IMR-90 (cell line): Measurements from ENCODE around the gene OR7E24. TPM values are rescaled to one million over a fixed set of nuclear protein-coding genes. Genes with fewer than 3 reads are reported as not detected.

Experiments
- ATAC-seq: fragments of 200-7000 bp; cut with Tn5 transposase; 2 replicates; pipeline ENCODE4 v1.9.1; 2020; ENCODE audit warnings: low read depth, mild to moderate bottlenecking, moderate library complexity
- BruUV-seq: library from RNA; stranded (reverse); fragments of 400-500 nt; replicated peaks from 2 replicates; lab custom pipeline; 2021; lab: Mats Ljungman, UMichigan
- CTCF ChIA-PET: fragments of 300-600 bp; formaldehyde crosslinking; extraction: SDS; loops from one replicate; lab custom pipeline; 2021; ENCODE audit warnings: antibody characterized with exemption; lab: Yijun Ruan, JAX
- POLR2A ChIA-PET: fragments of 300-600 bp; sonication (Branson Sonifier 250); formaldehyde crosslinking; loops from one replicate; lab custom pipeline; 2022; ENCODE audit warnings: antibody characterized with exemption; ENCODE audit not compliant: unreplicated experiment; lab: Charles Lee
- DNase-seq: peaks from one replicate; pipeline ENCODE4 v3.0.0; 2013
- H2AFZ ChIP-seq: replicated peaks from 2 replicates; pipeline ENCODE3; 2013; ENCODE audit warnings: low read length, mild to moderate bottlenecking; ENCODE audit not compliant: poor library complexity
- H2AK5ac ChIP-seq: 2 replicates; pipeline ENCODE4 v1.6.1; 2013; ENCODE audit warnings: low read depth, low read length, inconsistent platforms
- H2AK9ac ChIP-seq: replicated peaks from 2 replicates; pipeline ENCODE3; 2013; ENCODE audit warnings: mild to moderate bottlenecking, low read depth, low read length, moderate library complexity; ENCODE audit not compliant: poor library complexity
- H2BK120ac ChIP-seq: 2 replicates; pipeline ENCODE4 v1.6.1; 2013; ENCODE audit warnings: low read depth, low read length, inconsistent platforms
- H2BK15ac ChIP-seq: 3 replicates; pipeline ENCODE4 v1.6.1; 2013; ENCODE audit warnings: low read depth, low read length, inconsistent platforms
- H2BK20ac ChIP-seq: 2 replicates; pipeline ENCODE4 v1.6.1; 2013; ENCODE audit warnings: low read depth, mild to moderate bottlenecking, inconsistent platforms, low read length, moderate library complexity
- H2BK5ac ChIP-seq: 2 replicates; pipeline ENCODE4 v1.6.1; 2013; ENCODE audit warnings: mild to moderate bottlenecking, low read depth, low read length, inconsistent platforms; ENCODE audit not compliant: poor library complexity, severe bottlenecking
- H3K14ac ChIP-seq: replicated peaks from 2 replicates; pipeline ENCODE4 v1.6.1; 2013; ENCODE audit warnings: low read depth, low read length, inconsistent platforms
- H3K18ac ChIP-seq: 2 replicates; pipeline ENCODE4 v1.6.1; 2013; ENCODE audit warnings: low read depth, low read length, control low read depth
- H3K23ac ChIP-seq: 2 replicates; pipeline ENCODE4 v1.6.1; 2013; ENCODE audit warnings: low read depth, low read length, inconsistent platforms
- H3K27ac ChIP-seq: 2 replicates; pipeline ENCODE4 v1.5.1; 2013; ENCODE audit warnings: mild to moderate bottlenecking, control low read depth, low read length; ENCODE audit not compliant: insufficient read depth
- H3K27me3 ChIP-seq: 2 replicates; pipeline ENCODE4 v1.6.1; 2013; ENCODE audit warnings: low read length; ENCODE audit not compliant: control insufficient read depth, insufficient read depth
- H3K36me3 ChIP-seq: 2 replicates; pipeline ENCODE4 v1.6.1; 2013; ENCODE audit warnings: low read length, mixed read lengths; ENCODE audit not compliant: control insufficient read depth, insufficient read depth
- H3K4ac ChIP-seq: 2 replicates; pipeline ENCODE4 v1.6.1; 2013; ENCODE audit warnings: low read depth, low read length, inconsistent platforms
- H3K4me1 ChIP-seq: 2 replicates; pipeline ENCODE4 v1.6.1; 2013; ENCODE audit warnings: low read length, mixed read lengths; ENCODE audit not compliant: control insufficient read depth, insufficient read depth
- H3K4me2 ChIP-seq: 2 replicates; pipeline ENCODE4 v1.6.1; 2013; ENCODE audit warnings: low read depth, mild to moderate bottlenecking, control low read depth, low read length, moderate library complexity
- H3K4me3 ChIP-seq: 2 replicates; pipeline ENCODE4 v1.5.1; 2013; ENCODE audit warnings: low read depth, mild to moderate bottlenecking, control low read depth, low read length, moderate library complexity; ENCODE audit not compliant: insufficient read depth
- H3K56ac ChIP-seq: 2 replicates; pipeline ENCODE4 v1.6.1; 2013; ENCODE audit warnings: low read length, inconsistent platforms; ENCODE audit not compliant: insufficient read depth; ENCODE audit errors: extremely low read depth
- H3K79me1 ChIP-seq, 2 experiments: 2 replicates each; pipeline ENCODE4 v1.6.1; 2013; ENCODE audit warnings: low read length in 2 of 2, inconsistent platforms in 1 of 2, low read depth in 1 of 2
- H3K9ac ChIP-seq: 2 replicates; pipeline ENCODE4 v1.6.1; 2013; ENCODE audit warnings: low read depth, low read length, control low read depth
- H3K9me1 ChIP-seq: 2 replicates; pipeline ENCODE4 v1.6.1; 2013; ENCODE audit warnings: low read length, inconsistent platforms; ENCODE audit not compliant: insufficient read depth
- H3K9me3 ChIP-seq: 2 replicates; pipeline ENCODE4 v1.6.1; 2013; ENCODE audit warnings: low read length; ENCODE audit not compliant: control insufficient read depth, insufficient read depth
- H4K20me1 ChIP-seq: 2 replicates; pipeline ENCODE4 v1.6.1; 2013; ENCODE audit warnings: low read length, inconsistent platforms; ENCODE audit not compliant: insufficient read depth
- H4K5ac ChIP-seq: 2 replicates; pipeline ENCODE4 v1.6.1; 2013; ENCODE audit warnings: mild to moderate bottlenecking, low read depth, low read length, control low read depth
- H4K8ac ChIP-seq, 2 experiments: 2 replicates each; pipeline ENCODE4 v1.6.1; 2013; ENCODE audit warnings: low read depth in 2 of 2, low read length in 2 of 2, control low read depth in 1 of 2, inconsistent platforms in 1 of 2
- H4K91ac ChIP-seq: 2 replicates; pipeline ENCODE4 v1.6.1; 2013; ENCODE audit warnings: low read depth, low read length, inconsistent platforms; ENCODE audit not compliant: insufficient read depth
- BHLHE40 ChIP-seq: fragments of 150-350 bp; IDR thresholded peaks from 2 replicates; pipeline ENCODE4 v1.6.1; 2016; ENCODE audit warnings: mild to moderate bottlenecking, low read depth, low read length
- CEBPB ChIP-seq: IDR thresholded peaks from 2 replicates; pipeline ENCODE4 v1.6.1; 2012; ENCODE audit warnings: low read depth, low read length, improper control_type of control experiment
- CHD1 ChIP-seq: IDR thresholded peaks from 2 replicates; pipeline ENCODE4 v1.6.1; 2012; ENCODE audit warnings: low read depth, low read length, improper control_type of control experiment
- CTCF ChIP-seq: conservative IDR thresholded peaks from 2 replicates; pipeline ENCODE4 v1.5.1; 2012; ENCODE audit warnings: mild to moderate bottlenecking, low read depth, low read length, improper control_type of control experiment
- FOS ChIP-seq: fragments of 150-350 bp; IDR thresholded peaks from 2 replicates; pipeline ENCODE4 v1.6.1; 2016; ENCODE audit warnings: low read depth, low read length
- MAFK ChIP-seq: IDR thresholded peaks from 2 replicates; pipeline ENCODE4 v1.6.1; 2012; ENCODE audit warnings: low read depth, low read length, improper control_type of control experiment
- MAZ ChIP-seq: IDR thresholded peaks from 2 replicates; pipeline ENCODE4 v1.6.1; 2012; ENCODE audit warnings: low read depth, mild to moderate bottlenecking, low read length, improper control_type of control experiment, moderate library complexity, borderline replicate concordance
- MXI1 ChIP-seq: IDR thresholded peaks from 2 replicates; pipeline ENCODE4 v1.6.1; 2012; ENCODE audit warnings: low read depth, mild to moderate bottlenecking, low read length, moderate library complexity, borderline replicate concordance
- NFE2L2 ChIP-seq: fragments of 150-350 bp; IDR thresholded peaks from 2 replicates; pipeline ENCODE4 v1.6.1; 2016; ENCODE audit warnings: low read depth, mild to moderate bottlenecking, low read length
- POLR2A ChIP-seq: IDR thresholded peaks from 2 replicates; pipeline ENCODE4 v1.6.1; 2012; ENCODE audit warnings: mild to moderate bottlenecking, low read depth, low read length
- RAD21 ChIP-seq: IDR thresholded peaks from 2 replicates; pipeline ENCODE4 v1.6.1; 2012; ENCODE audit warnings: low read length, improper control_type of control experiment
- RCOR1 ChIP-seq: IDR thresholded peaks from 2 replicates; pipeline ENCODE4 v1.6.1; 2012; ENCODE audit warnings: mild to moderate bottlenecking, low read length, improper control_type of control experiment; ENCODE audit not compliant: insufficient replicate concordance
- RFX5 ChIP-seq: IDR thresholded peaks from 2 replicates; pipeline ENCODE4 v1.8.0; 2012; ENCODE audit warnings: low read depth, mild to moderate bottlenecking, low read length, moderate library complexity
- SMC3 ChIP-seq: fragments of 150-350 bp; IDR thresholded peaks from 2 replicates; pipeline ENCODE4 v1.6.1; 2016; ENCODE audit warnings: low read depth, mild to moderate bottlenecking, antibody characterized with exemption, low read length, moderate library complexity
- USF2 ChIP-seq: fragments of 150-350 bp; IDR thresholded peaks from 2 replicates; pipeline ENCODE4 v1.6.1; 2017; ENCODE audit warnings: mild to moderate bottlenecking, antibody characterized with exemption, low read length, low read depth
- WGBS, 2 experiments: methylation state at CpG; one replicate each; pipeline versions ENCODE4 v1.1.5 to v1.1.7; 2013; ENCODE audit warnings: missing lambda C conversion rate in 2 of 2; ENCODE audit not compliant: insufficient read length in 1 of 2; ENCODE audit errors: extremely low coverage in 2 of 2; 5-methylcytosine and 5-hydroxymethylcytosine counted together
- dilution Hi-C: fragments of 300-500 bp; cut with HindIII; formaldehyde crosslinking; loops from one replicate; pipeline ENCODE4 v1.14.3; 2018; ENCODE audit warnings: low sequenced_read_pairs; ENCODE audit not compliant: unreplicated experiment
- in situ Hi-C: fragments of 300-500 bp; cut with MboI; formaldehyde crosslinking; loops from 3 replicates; pipeline ENCODE4 v1.14.3; 2019; ENCODE audit warnings: low sequenced_read_pairs, inconsistent platforms, mixed read lengths
- intact Hi-C: fragments of 100-400 bp; cut with micrococcal nuclease; formaldehyde crosslinking; loops from 2 replicates; pipeline ENCODE4 v1.10.0; 2022
- polyA plus RNA-seq, 3 experiments: library from polyadenylated mRNA; depleted of rRNA; stranded (reverse); fragments of >200 nt; gene quantifications; 2 replicates each; pipeline ENCODE4 v1.2.3, GENCODE V29; 2012; ENCODE audit warnings: low replicate concordance in 1 of 3
- total RNA-seq: library from RNA; depleted of rRNA; stranded (reverse); fragments of >200 nt; gene quantifications from 2 replicates; pipeline ENCODE4 v1.2.3, GENCODE V29; 2012
- TF ChIP-seq, protein P1 (sequence below): fragments of 150-350 bp; IDR thresholded peaks from 2 replicates; pipeline ENCODE4 v1.6.1; 2016; ENCODE audit warnings: low read depth, mild to moderate bottlenecking, low read length, moderate library complexity, borderline replicate concordance

Gene OR7E24
- total and polyA plus RNA-seq, 2 of the 4 experiments (the other 2 are of a cell fraction), result not detected

- H2BK20ac ChIP-seq, result no peak overlapping the region
- no peak overlapping the region for H2AK9ac ChIP-seq
- no peaks in the 10 kb centered on the region for H3K27me3 ChIP-seq
- no peaks in the 10 kb centered on the region for H4K20me1 ChIP-seq
- TF ChIP-seq MXI1 (no peak), BHLHE40 (no peak), MAZ (no peak), RCOR1 (no peak), POLR2A (no peak), RAD21 (no peak), SMC3 (no peak), CTCF (no peak), USF2 (no peak), RFX5 (no peak), CHD1 (no peak), CEBPB (no peak), FOS (no peak), MAFK (no peak), NFE2L2 (no peak)
- TF ChIP-seq, protein P1, sequence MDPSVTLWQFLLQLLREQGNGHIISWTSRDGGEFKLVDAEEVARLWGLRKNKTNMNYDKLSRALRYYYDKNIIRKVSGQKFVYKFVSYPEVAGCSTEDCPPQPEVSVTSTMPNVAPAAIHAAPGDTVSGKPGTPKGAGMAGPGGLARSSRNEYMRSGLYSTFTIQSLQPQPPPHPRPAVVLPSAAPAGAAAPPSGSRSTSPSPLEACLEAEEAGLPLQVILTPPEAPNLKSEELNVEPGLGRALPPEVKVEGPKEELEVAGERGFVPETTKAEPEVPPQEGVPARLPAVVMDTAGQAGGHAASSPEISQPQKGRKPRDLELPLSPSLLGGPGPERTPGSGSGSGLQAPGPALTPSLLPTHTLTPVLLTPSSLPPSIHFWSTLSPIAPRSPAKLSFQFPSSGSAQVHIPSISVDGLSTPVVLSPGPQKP, result no peak
- in situ Hi-C loops (no loop called here), dilution Hi-C loops (no loop called here), intact Hi-C loops (no loop called here)
- no peaks in the 10 kb centered on the region for H3K4me1 ChIP-seq
- H3K18ac ChIP-seq, result no peak overlapping the region
- peaks cover 43% of the 10 kb centered on the region for H3K36me3 ChIP-seq
- no peak overlapping the region for H3K4ac ChIP-seq
- BruUV-seq, result no TSS peak
- H3K14ac ChIP-seq, result no peak overlapping the region
- H3K79me1 ChIP-seq, result peaks cover 3 to 6% of the 10 kb centered on the region in 2 experiments; a peak in 3 of 4 replicates
- H3K23ac ChIP-seq, result no peak overlapping the region
- ATAC-seq (no peak), DNase-seq (no peak)
- no peak overlapping the region for H3K4me2 ChIP-seq
- no peak overlapping the region for H4K8ac ChIP-seq
- H3K56ac ChIP-seq, result no peak overlapping the region
- H4K91ac ChIP-seq, result no peak overlapping the region
- H2AFZ ChIP-seq, result no peak overlapping the region
- no peak overlapping the region for H3K4me3 ChIP-seq
- H3K9me3 ChIP-seq, result peaks cover 61% of the 10 kb centered on the region
- H4K5ac ChIP-seq, result no peak overlapping the region
- H2BK5ac ChIP-seq, result no peak overlapping the region
- H3K27ac ChIP-seq, result no peak overlapping the region
- CTCF ChIA-PET, result no interaction called here
- H3K9me1 ChIP-seq, result no peaks in the 10 kb centered on the region
- no peak overlapping the region for H2BK15ac ChIP-seq
- no peak overlapping the region for H3K9ac ChIP-seq
- POLR2A ChIA-PET, result no interaction called here
- no peak overlapping the region for H2BK120ac ChIP-seq
- no CpG with 5 or more reads among the region's 2 CpGs for WGBS, 2 experiments
- H2AK5ac ChIP-seq, result no peak overlapping the region
These were observed 45.6 kb downstream of the OR7E24 start for GRCh38 chr19:9296336-9296735.
